GM19238 (cell line): ENCODE results near the gene OPN1MW3.
A peak's percentile ranks its signal among the peaks of the same experiment; 100 is the strongest.
"Not testable (repeated sequence)": the region's sequence is repeated elsewhere in the genome, so short reads cannot be mapped to it uniquely, and the experiment has no call there.

Source experiments
- DNase-seq: peaks from one replicate; pipeline ENCODE4 v3.0.0; 2011; ENCODE audit warnings: low spot score; ENCODE audit not compliant: insufficient read length

Gene OPN1MW3

GRCh38 chrX:154295664-154296310 lies 38.4 kb downstream of the OPN1MW3 start, which contains the start of gene TKTL1:
TKTL1 (plus strand) TSS chrX:154295795; CDS start chrX:154295860, 65 bp downstream.
- DNase-seq, result no peak

- no peak for DNase-seq
Observed at GRCh38 chrX:154296731-154297130, 39.3 kb downstream of the OPN1MW3 start.

GRCh38 chrX:154298312-154298711 lies 40.9 kb downstream of the OPN1MW3 start:
- no peak for DNase-seq

GRCh38 chrX:154300816-154301215 lies 43.4 kb downstream of the OPN1MW3 start:
- DNase-seq, result no peak

- not testable (repeated sequence) for DNase-seq
Observed at GRCh38 chrX:154302998-154303397, 45.6 kb downstream of the OPN1MW3 start.

- DNase-seq, result no peak
Observed at GRCh38 chrX:154303476-154303875, 46.1 kb downstream of the OPN1MW3 start.

- no peak for DNase-seq
Observed at GRCh38 chrX:154304846-154305245, 47.5 kb downstream of the OPN1MW3 start.

- no peak for DNase-seq
Observed at GRCh38 chrX:154305541-154306205, 48.3 kb downstream of the OPN1MW3 start.

- no peak for DNase-seq
Observed at GRCh38 chrX:154307202-154307601, 49.8 kb downstream of the OPN1MW3 start.

GRCh38 chrX:154308108-154308946 lies 50.9 kb downstream of the OPN1MW3 start:
- DNase-seq, result peak; percentile 26

- DNase-seq, result no peak
Observed at GRCh38 chrX:154309041-154309775, 51.8 kb downstream of the OPN1MW3 start.

GRCh38 chrX:154310616-154311536 lies 53.5 kb downstream of the OPN1MW3 start:
- DNase-seq, result no peak

GRCh38 chrX:154312116-154312515 lies 54.7 kb downstream of the OPN1MW3 start:
- DNase-seq, result no peak

GRCh38 chrX:154313147-154313546 lies 55.8 kb downstream of the OPN1MW3 start:
- DNase-seq, result no peak

GRCh38 chrX:154315416-154315815 lies 58.0 kb downstream of the OPN1MW3 start:
- DNase-seq, result no peak

GRCh38 chrX:154317391-154317995 lies 60.1 kb downstream of the OPN1MW3 start:
- DNase-seq, result no peak

- DNase-seq, result no peak
Observed at GRCh38 chrX:154320406-154320805, 63.0 kb downstream of the OPN1MW3 start.
